Activated CD8-positive, alpha-beta memory T cell treated with anti-CD3 and anti-CD28 coated beads, Interleukin-2, amount 50 U/mL, for 4 hours (primary cell): Measurements from ENCODE around the gene CAMTA1.

Source experiments
- DNase-seq: peaks from one replicate; pipeline ENCODE4 v3.0.0-alpha.2; 2020

The CAMTA1 gene

DNA sequence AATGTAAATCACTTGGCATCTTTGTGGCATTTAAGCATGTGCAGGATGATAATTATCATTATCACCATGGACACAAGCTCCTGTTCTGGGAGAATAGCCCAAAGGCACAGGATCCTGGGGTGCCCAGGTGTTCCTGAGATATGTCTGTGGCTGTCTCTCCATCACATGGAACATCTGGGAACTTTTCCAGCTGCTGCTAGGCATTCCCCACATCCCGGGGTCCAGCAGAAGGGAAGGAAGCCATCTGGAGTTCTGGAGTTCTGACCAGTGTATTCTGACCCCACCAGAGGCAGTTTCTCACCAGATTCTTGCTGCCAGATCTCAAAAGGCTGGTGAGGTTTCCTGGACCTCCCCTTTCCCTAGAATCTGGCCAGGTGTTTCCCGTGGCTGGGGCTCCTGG lies 726.1 kb downstream of the CAMTA1 start:
- no peak for DNase-seq

DNA sequence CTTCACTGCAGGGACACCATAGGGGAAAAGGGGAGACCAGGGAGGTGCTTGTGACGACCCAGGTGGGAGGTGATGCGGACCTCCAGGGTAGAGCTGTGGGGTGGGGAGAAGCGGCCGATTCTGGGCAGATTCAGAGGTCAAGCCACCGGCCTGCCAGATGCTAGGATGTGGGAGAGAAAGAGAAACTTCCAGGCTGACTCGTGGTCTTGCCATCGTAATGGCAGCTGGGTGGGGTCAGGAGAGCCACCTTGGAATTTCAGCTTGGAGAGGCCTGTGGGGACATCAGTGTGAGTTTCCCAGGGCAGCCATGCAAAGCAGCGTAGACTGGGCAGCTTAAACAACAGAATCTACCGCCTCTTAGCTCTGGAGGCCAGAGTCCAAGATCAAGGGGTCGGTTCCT lies 727.8 kb downstream of the CAMTA1 start:
- DNase-seq, result no peak

DNA sequence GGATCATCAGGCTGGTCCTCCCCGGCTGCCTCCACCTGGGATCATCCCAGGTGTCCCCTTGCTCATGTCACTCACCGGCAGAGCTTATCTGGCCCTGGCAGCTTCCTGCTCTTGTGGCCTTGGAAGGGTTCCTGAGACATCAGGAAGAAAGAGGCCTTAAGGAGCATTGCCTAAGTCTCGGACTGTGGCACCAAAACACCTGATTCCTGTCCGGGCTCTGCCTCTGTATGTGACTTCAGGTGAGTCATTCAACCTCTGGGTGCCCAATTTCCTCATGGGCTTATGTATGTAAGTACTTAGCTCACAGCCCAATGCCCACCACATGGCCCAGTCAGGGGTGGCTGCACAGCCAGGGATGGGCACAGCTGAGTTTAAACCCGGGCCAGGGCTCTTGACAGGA lies 729.9 kb downstream of the CAMTA1 start:
- DNase-seq, result no peak

DNA sequence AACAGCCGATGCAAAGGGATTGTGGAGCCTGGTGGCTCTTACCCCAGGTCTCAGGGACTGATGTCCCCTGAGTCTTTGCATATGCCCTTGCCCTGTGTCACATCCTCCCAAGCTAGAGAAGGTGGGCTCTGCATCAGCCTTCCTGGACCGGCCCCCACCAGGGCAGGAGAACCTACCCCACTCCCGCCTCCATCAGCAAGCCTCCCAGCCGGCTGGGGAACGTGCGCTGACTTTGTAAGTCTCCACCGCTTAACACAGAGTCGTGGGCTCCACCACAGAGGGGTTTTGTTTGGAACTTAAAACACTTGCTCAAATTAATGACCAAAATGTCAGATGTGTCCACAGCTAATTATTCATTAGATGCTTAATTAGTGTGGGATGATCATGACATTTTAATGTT lies 730.6 kb downstream of the CAMTA1 start:
- no peak for DNase-seq

DNA sequence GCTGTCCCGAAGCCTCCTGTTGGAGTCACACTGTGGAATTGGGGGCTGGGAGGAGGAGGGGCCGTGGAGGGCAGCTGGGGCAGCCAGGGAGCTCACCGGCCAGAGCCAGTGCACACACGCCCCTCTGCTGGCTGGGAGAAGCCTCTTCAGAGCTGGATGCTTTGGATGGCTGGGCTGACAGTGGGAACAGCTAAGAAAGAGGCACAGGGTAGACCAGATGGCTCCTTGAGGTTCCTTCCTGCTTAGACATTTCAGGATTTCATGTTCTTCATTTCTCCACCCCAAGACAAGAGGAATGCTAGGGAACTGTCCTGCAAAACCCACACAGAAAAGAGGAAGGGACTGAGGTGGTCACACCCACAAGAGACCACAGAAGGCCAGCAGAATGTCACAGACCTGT lies 731.1 kb downstream of the CAMTA1 start:
- no peak for DNase-seq

DNA sequence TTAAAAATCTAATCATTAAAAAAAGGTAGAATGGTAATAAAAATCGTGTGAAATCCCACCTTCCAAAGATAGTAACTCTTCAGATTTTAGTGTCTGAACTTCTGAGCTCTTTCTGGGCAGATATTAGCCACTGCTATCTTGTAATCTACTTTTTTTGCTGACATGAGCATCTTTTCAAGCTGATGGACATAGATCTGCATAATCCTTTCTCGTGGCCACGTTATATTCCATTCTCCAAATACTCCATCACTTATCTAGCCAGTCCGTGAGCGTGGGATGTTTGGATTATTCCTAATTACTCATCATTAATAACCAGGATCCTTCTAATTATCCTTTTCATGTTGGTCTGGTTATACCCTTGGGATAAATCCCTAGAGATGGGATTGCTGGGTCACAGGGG lies 731.7 kb downstream of the CAMTA1 start:
- no peak for DNase-seq

DNA sequence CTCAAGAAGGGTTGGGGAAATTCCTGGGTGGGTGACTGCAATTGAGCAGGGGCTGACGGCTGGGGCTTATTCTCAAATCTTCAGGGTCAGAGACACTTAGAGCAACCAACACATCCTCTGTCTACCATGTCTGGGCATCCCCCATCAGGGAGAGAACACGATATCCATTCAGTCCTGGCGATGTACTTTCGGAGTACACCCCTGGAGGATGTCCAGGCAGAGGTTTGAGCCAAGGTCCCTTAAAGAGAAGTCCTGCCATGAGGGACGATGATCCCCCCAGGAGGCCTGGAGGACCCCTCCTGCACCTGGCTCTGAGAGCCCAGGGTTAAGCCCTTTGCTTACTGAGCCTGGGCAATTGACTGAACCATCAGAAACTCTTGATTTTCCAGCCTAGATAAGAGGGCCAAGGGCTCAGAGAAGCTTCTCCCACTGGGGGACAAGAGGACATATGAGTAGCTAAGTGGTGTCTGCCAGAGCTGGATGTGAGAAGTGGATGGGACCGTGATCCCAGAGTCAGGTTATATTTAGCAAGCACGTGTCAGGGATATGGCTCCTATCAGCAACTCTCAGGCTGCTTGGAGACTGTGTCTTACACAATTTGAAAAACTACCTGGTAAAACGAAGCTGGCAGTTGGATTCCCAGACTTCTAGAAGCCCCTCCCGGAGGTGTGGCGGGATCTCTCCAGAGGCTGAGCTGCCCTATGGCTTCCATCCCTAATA lies 732.5 kb downstream of the CAMTA1 start:
- no peak for DNase-seq

DNA sequence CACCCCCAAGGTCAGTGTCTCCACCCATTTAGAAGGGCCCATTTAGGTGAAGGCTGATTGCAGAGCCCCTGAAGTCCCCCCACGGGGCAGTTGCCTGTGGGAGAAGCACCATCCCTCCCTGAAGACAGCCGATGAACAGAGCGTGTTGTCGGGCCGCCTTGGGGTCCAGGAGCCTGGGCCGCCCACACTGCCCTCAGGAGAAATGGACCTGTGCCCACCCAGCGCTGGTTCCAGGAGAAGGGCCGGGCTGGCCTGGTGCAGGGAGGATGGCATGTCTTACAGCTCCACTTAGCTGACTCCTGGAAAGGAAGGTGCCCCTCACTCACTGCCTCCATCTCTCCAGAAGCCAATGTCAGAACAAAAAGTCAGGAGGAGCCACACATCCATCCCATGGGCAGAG lies 733.2 kb downstream of the CAMTA1 start:
- DNase-seq, result no peak

DNA sequence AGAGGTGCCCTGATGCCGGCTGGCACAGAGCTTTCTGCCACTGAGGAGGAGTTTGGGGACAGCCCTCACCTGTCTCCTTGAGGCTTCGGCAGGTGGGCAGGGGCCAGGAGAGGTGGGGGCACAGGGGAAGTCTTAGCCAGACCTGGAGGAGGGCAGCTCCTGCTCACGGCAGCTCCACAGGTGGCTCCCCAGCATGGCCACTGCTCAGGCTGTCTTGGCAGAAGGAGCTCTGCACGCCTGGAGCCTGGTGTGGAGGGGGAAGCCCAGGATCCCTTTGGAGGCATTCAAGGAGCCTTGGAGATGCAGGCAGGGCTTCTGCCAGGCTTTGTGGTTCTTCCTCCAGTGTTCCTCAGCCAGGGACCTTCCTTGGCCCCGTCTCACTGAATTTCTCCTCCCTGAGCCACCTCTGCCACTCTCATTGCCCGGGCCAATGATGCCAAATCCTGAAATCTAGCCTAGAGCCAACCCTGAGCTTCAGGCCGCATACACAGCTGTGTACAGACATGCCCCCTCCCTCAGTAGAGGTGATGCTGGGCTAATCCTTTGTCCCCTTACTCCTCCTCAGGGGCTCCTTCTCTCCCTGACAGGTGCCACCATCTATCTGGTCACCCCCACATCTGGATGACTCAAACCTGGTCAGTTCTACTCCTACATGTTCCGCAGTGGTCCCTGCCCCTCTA lies 734.1 kb downstream of the CAMTA1 start:
- no peak for DNase-seq

DNA sequence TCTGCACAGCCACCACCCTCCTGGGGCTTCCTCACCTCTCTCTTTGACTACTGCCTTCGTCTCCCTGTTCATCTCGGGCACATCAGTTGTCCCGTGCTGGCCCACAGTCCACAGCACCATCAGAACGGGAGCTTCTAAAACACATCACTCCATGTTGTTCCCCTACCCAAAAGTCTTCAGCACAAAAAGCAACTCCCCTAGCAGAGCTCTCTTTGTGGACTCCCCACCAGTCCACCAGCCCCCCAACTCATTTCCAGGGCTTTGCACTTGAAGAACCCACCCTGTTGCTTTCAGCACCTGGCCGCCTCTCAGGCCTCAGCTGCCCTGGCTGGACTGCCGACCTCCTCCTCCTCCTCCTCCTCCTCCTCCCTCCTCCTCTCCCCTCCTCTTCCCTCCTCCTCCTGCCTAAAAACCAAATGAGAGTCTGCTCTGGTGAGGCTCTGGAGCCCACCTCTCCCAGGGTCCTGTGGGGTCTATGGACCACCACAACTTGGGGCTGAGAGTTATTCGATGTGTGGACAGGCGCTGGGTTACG lies 734.7 kb downstream of the CAMTA1 start:
- no peak for DNase-seq

DNA sequence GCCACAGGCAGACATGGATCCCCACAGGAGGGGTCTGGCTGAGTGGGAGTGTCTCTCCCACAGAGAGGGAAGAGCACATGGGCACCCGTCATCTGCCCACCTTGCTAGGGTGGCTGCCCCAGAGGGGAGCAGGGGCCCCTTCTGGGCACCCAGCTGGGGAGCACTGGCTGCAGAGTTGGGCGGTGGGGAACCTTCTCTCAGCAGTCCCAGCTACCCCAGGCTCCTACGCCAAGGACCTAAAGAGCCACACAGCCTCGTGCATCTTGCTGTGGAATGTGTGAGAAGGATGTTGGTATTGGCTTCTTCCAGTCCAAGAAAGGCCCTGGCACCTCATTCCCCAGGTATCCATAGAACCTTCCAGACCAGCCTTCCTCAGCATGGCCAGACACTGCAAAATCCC lies 735.2 kb downstream of the CAMTA1 start:
- no peak for DNase-seq

DNA sequence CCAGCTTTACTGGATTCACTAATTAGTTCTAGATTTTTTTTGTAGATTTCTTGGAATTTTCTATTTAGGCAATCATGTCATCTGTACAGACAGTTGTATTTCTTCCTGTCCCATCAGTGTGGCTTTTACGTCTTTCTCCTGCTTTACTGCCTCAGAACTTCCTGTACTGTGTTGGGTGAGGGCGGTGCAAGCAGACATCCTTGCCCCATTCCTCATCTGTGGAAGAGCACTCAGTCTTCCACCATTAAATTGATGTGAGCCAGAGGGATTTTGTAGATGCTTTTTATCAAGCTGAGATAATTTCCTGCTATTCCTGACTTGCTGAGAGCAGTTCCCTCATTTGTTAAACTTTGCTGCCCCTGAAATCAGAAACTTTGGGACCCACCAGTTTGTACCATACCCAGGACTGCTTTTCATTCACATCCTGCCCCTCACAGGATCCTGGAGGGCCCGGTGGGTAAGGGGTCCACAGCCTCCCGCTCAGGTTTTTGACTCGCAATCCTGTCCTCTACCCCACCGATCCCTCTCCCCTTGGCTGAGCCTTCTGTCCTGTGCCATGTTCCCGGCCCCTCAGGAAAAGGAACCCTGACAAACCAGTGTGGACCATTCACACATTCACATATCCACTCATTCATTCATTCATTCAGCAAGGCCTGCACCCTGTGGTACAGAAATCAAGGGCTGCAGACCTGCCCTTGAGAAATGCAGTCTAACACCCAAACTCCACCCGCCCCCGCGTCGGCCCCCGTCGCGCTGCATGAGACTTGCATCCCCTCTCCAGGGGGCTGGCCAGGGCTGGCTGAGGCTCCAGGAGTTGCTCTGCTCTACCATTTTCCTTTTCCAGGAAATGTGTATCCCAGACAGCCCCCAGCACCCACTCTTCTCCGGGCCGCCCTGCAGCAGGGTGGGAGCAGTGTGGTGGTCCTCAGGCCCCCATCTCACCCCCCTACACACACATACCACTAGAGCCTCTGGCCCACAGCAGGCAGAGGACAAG lies 739.4 kb downstream of the CAMTA1 start:
- no peak for DNase-seq

DNA sequence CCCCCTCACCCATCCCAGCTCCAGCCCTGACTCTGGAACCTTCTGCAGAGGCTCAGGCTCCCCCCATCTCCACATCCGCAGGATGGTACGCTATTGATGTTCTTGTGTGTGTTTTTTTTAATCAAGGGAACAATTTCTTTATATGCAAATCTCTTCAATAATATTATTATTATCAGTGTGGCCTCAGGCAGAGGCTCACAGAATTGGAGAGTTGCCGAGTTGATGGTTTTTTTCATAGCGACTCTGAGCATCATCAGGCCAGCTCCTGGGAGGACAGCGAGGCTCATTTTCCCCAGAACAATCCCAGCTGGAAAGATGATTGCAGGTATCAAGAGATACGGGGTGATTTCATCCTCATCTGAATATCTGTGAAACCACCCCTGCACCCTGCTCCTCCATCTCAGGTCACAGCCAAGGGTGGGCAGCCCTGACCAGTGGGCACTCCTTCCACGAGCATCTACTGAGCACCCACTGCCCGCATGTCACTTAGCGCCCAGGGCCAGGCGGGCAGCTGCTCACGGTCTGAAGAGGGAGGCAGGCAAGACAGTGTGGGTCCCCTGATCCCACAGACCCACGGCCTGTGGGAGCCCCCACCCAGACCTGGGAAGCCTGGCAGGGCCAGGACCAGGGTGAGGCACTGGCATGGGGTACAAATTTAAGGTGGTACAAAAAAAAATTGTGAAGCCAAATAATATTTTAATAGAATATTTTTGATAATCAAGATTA lies 740.2 kb downstream of the CAMTA1 start:
- no peak for DNase-seq

DNA sequence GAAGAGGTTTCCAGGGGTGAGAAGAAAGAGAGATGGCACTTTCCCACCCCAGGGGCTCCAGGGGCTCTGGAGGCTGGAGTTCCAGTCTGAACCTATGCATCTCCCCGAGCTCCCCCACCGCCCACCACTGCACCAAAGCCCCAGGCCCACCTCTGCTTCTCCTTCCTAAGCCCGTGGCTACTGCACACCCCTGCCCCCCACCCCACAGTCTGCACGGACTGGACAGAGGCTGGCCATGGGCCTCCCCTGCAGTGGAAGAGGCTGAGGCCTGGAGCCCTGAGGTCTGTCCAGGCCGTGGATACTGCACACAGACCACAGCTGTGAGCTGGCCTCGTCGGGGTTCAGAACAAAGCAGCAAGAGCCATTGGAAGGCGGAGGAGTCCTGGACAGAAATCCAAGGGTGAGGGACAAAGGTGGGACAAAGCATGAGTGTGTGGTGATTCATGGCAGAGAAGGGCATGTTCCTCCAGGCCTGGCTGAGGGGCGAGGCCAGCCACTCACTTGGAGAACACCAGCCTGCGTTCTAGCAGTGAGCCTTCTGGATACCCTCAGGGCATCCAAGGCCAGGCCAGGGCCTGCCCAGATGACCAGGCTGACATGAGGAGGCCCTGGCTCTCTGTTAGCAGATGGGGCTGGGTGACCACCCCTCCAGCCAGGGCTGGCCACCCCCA lies 741.1 kb downstream of the CAMTA1 start:
- no peak for DNase-seq

DNA sequence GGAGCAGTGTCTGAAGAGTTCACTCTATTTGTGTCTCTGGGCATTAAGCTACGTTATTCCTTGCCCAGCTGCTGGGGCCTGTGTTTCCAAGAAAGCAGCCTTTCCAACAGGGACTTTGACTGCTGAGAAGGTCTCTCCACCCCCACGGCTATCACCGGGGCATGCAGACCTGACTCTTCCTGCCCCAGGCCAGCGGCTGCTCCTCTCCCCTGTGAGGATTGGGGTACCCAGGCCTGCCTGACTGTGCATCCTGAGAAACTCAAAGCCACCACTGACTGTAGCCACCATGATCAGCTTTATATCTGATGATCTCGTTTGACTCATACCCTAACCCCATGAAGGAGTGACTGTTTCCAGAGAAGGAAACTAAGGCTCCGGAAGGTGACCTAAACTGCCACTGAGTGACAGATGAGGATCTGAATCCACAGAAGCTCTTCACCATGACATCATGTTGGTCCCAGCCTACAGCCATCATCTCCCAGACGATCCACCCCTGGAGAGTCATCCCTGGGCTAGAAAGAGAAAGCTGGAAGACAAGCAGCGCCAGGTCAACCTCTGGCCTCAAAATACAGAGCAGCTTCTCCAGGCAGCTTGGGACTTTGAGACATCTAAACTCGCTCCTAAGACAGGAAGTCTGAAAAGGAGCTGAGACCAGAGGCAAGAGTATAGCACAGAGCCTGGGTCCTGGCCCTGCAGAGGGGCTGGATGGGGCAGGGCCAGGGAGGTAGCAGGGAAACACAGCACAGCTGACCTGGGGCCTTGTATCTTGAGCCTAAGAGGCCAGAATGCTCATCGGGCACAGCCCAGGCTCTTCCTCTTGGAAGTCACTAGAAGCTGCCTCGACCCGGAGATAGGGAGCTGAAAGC lies 741.8 kb downstream of the CAMTA1 start:
- DNase-seq, result no peak

DNA sequence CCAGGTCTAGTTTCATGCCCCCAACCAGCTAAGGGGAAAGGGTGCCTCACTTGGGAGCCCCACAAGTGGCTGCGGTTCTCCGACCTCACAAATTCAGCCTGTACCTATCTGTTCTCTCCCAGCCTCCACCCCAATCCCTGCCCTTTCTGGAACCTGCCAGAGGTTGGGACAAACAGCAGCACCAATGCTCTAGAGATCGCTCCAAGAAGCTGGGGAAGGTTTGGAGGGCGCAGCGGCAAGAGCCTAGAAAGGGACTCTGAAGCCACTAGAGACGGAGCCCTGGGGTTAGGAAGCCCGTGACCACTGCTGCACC lies 742.4 kb downstream of the CAMTA1 start:
- no peak for DNase-seq

DNA sequence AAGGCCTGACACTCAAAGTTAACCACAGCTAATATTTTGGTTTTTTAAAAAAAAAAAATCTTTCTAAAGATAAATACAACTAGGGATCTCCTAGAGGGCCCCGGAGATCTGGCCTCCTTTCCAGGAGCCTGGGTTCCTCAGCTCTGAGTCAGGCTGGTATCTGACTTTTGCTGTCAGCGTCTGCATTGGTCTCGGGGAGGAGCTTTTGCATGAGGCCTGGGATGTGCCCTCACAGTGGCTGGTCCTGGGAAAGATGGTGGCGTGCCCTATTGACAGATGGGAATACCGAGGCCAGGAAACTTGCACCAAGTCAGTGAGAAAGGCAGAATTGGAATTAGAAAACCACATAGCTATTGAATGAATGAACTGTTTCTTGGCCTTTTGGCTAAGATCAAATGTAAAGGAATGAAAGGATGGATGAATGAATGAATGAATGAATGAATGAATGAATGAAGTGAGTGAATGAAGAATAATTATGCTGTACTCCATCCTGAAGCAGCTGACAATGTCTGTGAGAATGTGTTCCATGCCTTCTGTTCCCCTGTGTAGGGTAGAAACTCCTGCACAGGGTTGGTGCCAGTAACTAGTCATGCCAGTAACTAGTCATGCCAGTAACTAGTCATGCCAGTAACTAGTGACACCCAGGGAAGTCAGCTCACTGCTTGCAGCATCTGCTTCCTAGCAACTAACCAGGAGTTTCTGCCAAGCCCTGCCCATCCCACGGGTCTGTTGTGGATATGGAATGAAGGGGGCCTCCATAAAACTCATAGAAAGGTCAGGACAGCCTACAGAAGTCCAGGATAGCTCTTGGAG lies 743.3 kb downstream of the CAMTA1 start:
- DNase-seq, result no peak

DNA sequence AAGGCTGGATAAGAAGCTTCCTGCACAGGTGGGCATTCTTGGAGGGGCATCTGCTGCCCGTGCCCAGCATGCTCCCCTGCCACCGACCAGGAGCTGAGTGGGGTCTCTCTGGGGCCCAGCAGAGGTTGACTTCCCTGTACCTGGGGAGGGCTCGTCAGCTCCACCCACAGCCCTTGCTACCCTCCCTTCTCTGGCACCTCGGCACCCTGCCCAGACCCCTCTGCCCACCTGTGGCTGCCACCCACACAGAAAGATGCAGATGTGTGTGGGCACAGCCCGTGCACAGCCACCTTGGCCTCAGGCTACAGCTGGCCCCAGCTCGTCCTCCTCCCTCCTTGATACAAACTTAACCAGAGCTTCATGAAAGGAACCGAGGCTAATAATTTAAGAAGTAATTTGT lies 744.7 kb downstream of the CAMTA1 start:
- no peak for DNase-seq

DNA sequence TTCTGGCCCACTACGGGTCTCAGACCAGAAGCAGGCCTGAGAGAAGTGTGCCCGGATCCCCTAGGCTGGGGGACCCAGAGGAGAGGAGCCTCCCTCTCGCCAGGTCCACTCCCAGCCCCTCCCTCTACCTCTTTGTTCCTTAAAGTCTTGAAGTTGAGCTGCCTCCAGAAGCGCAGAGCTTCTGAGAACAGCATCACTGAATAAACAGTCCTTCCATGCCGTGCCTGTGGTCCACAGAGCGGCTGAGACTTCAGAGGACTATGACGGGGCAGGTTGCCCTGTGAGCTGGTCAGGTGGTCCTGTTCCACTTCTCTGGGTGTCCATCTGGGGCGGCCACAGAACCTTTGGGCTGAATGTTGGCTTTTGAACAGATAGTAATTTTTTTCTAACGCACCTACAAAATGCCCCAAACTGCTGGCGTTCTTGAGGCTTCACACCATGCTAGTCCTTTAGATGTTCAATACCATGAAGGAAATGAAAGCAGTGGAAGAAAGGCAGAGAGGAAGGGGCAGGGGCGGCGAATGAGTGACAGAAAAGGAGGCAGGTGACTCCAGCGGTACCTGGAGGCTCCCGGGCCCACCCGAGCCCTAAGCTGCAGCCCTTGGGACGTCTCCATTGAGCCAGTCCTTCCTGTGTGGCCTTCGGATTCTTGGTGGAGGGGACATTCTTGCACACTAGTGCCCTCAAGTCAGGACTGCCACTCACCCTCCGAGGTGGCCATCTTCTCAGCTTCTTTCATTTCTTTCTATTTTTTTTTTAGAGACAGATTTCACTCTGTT lies 746.5 kb downstream of the CAMTA1 start:
- no peak for DNase-seq

DNA sequence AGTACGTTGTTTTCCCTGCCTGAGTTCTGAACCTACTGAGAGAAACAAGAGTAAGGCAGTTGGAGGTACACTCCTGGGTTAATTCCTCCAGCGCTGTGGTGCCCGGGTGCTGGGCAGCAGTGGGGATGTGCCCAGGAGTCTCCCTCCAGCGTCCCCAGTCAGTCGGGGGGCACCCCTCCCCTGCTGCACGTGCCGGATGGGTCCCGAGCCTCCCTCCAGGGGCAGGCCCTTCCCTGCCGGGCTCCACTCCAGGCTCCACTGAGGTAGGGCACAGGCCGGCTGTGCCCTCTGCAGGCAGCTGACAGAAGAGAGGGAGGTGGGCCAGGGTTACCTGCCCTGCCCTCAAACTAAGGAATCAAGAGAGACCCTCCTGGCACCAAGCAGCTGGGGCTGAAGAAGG lies 747.8 kb downstream of the CAMTA1 start:
- no peak for DNase-seq
